GM21390 (cell line): Measurements from ENCODE around the gene PCDH19.

Source experiments
- ATAC-seq: cut with Tn5 transposase; IDR thresholded peaks from one replicate; pipeline ENCODE4 v1.9.1; 2021; ENCODE audit not compliant: unreplicated experiment

PCDH19 gene

GRCh38 chrX:100299559-100299958 is 110.5 kb downstream of the PCDH19 start:
- ATAC-seq = no peak

GRCh38 chrX:100297728-100298127 is 112.3 kb downstream of the PCDH19 start:
- ATAC-seq = no peak

GRCh38 chrX:100296183-100296753 is 113.8 kb downstream of the PCDH19 start:
- no peak for ATAC-seq

GRCh38 chrX:100294965-100295364 is 115.1 kb downstream of the PCDH19 start:
- no peak for ATAC-seq

GRCh38 chrX:100289066-100289558 is 121.0 kb downstream of the PCDH19 start:
- ATAC-seq = no peak

GRCh38 chrX:100277231-100277630 is 132.8 kb downstream of the PCDH19 start:
- ATAC-seq = no peak

- no peak for ATAC-seq
Measured at GRCh38 chrX:100274916-100275315, 135.2 kb downstream of the PCDH19 start.

- no peak for ATAC-seq
Measured at GRCh38 chrX:100265179-100265578, 144.9 kb downstream of the PCDH19 start.

- peak; percentile 82 for ATAC-seq
Measured at GRCh38 chrX:100264200-100264599, 145.9 kb downstream of the PCDH19 start.

GRCh38 chrX:100263650-100264049 is 146.4 kb downstream of the PCDH19 start:
- ATAC-seq = no peak

- no peak for ATAC-seq
Measured at GRCh38 chrX:100248885-100249493, 161.1 kb downstream of the PCDH19 start.

GRCh38 chrX:100247826-100248225 is 162.2 kb downstream of the PCDH19 start:
- ATAC-seq = no peak

- no peak for ATAC-seq
Measured at GRCh38 chrX:100244681-100245080, 165.4 kb downstream of the PCDH19 start.
